ENCODE measurements around the gene HACL1. TPM values are rescaled to one million over a fixed set of nuclear protein-coding genes. Genes with fewer than 3 reads are reported as not detected.

The HACL1 gene
- polyA plus RNA-seq, 1 of the 3 experiments (the other 2 are of a cell fraction) = 15.1 TPM

- H3K9me3 ChIP-seq = no peaks in the 10 kb centered on the region
- no peaks in the 10 kb centered on the region for H4K20me1 ChIP-seq (ENCODE audit: insufficient read depth)
- peaks cover 52% of the 10 kb centered on the region for H3F3A ChIP-seq (replicated peaks; ENCODE audit: insufficient read depth)
- no peak for TF ChIP-seq MEF2A (IDR thresholded peaks at IDR 0.05; ENCODE audit: borderline replicate concordance, low read depth)
- H3K4me2 ChIP-seq = 0 out of 2 replicates have a peak overlapping the region, but pooled peaks have one; percentile 25
- DNase-seq = no peak
- POLR2A ChIA-PET = no interaction called here
- H3K9me2 ChIP-seq = no peaks in the 10 kb centered on the region
- peak overlapping the region; percentile 51; the same call in 1 of the 2 replicates for H3K9ac ChIP-seq
- CTCF ChIA-PET = interaction anchor here (1.0 to 8.0 kb wide), 7 partner anchors 18 to 550 kb away, joined by 3 to 78 read pairs (median 4); no protein-coding TSS in a partner anchor
- WGBS (ENCODE audit: low lambda C conversion rate) = 77% methylated on average over 12 of the region's 12 CpGs
- H3K4me3 ChIP-seq (ENCODE audit: low read depth in 2 of 2, low read length in 1 of 2) = no peak overlapping the region
- H3K27ac ChIP-seq (ENCODE audit: low read depth in 2 of 2, low read length in 1 of 2) = peak overlapping the region; percentile 79 to 94; a peak in 3 of 4 replicates
- H3K27me3 ChIP-seq (ENCODE audit: insufficient read depth) = no peaks in the 10 kb centered on the region
- H3K79me2 ChIP-seq (ENCODE audit: insufficient read depth) = peaks cover 12% of the 10 kb centered on the region; the same call in 1 of the 2 replicates
- peaks cover 39 to 41% of the 10 kb centered on the region in 2 experiments for H3K4me1 ChIP-seq (ENCODE audit: control insufficient read depth in 1 of 2, insufficient read depth in 2 of 2, low read depth in 1 of 2, low read length in 1 of 2)
- no peak overlapping the region for H2AFZ ChIP-seq (ENCODE audit: low read depth)
- no peaks in the 10 kb centered on the region for H3K36me3 ChIP-seq (replicated peaks in 1 of 2; ENCODE audit: control insufficient read depth in 1 of 2, insufficient read depth in 2 of 2, low read length in 1 of 2)
Measured at GRCh38 chr3:15631426-15632211, 30.2 kb upstream of the HACL1 start.

- H3K4me3 ChIP-seq (ENCODE audit: low read depth in 2 of 2, low read length in 1 of 2) = no peak overlapping the region; a peak in 2 of 4 replicates
- peak overlapping the region; percentile 58 for H3K4me2 ChIP-seq
- H2AFZ ChIP-seq (ENCODE audit: low read depth) = peak overlapping the region; percentile 18; the same call in 1 of the 2 replicates
- peaks cover 47% of the 10 kb centered on the region for H3F3A ChIP-seq (replicated peaks; ENCODE audit: insufficient read depth)
- WGBS (ENCODE audit: low lambda C conversion rate) = 10% methylated on average over 8 of the region's 8 CpGs
- H3K9ac ChIP-seq = peak overlapping the region; percentile 51; the same call in 1 of the 2 replicates
- H3K27ac ChIP-seq (ENCODE audit: low read depth in 2 of 2, low read length in 1 of 2) = peak overlapping the region; percentile 79 to 94; a peak in 3 of 4 replicates
- no peaks in the 10 kb centered on the region for H4K20me1 ChIP-seq (ENCODE audit: insufficient read depth)
- no peaks in the 10 kb centered on the region for H3K9me2 ChIP-seq
- peaks cover 32 to 35% of the 10 kb centered on the region in 2 experiments for H3K4me1 ChIP-seq (ENCODE audit: control insufficient read depth in 1 of 2, insufficient read depth in 2 of 2, low read depth in 1 of 2, low read length in 1 of 2)
- no peaks in the 10 kb centered on the region for H3K36me3 ChIP-seq (replicated peaks in 1 of 2; ENCODE audit: control insufficient read depth in 1 of 2, insufficient read depth in 2 of 2, low read length in 1 of 2)
- CTCF ChIA-PET = interaction anchor here (0.7 to 8.0 kb wide), 26 partner anchors 10 to 550 kb away, joined by 3 to 78 read pairs (median 3); no protein-coding TSS in a partner anchor
- TF ChIP-seq EP300 (IDR thresholded peaks at IDR 0.05; ENCODE audit: borderline replicate concordance in 1 of 2, low read depth in 1 of 2, low read length in 1 of 2) (peak; percentile 7 to 46; a peak in 1 of 4 replicates), NFIC (IDR thresholded peaks at IDR 0.05; ENCODE audit: borderline replicate concordance) (peak; percentile 82), TCF12 (IDR thresholded peaks at IDR 0.05) (peak; percentile 56), ELF1 (IDR thresholded peaks at IDR 0.05) (no peak), FOXM1 (IDR thresholded peaks at IDR 0.05; ENCODE audit: low read depth) (no peak), PBX3 (IDR thresholded peaks at IDR 0.05) (peak; percentile 45), TEAD4 (IDR thresholded peaks at IDR 0.05; ENCODE audit: borderline replicate concordance, insufficient read depth) (0 out of 2 replicates have a peak, but pooled peaks have one; percentile 15), TAF1 (IDR thresholded peaks at IDR 0.05; ENCODE audit: borderline replicate concordance, low read depth, low read length) (no peak), MEF2A (IDR thresholded peaks at IDR 0.05; ENCODE audit: borderline replicate concordance, low read depth) (0 out of 2 replicates have a peak, but pooled peaks have one; percentile 39), JUND (IDR thresholded peaks at IDR 0.05) (peak; percentile 52; the same call in 1 of the 2 replicates)
- peaks cover 12% of the 10 kb centered on the region; the same call in 1 of the 2 replicates for H3K79me2 ChIP-seq (ENCODE audit: insufficient read depth)
- POLR2A ChIA-PET = no interaction called here
- DNase-seq = peak; percentile 26
- no peaks in the 10 kb centered on the region for H3K27me3 ChIP-seq (ENCODE audit: insufficient read depth)
- no peaks in the 10 kb centered on the region for H3K9me3 ChIP-seq
Measured at GRCh38 chr3:15630646-15631350, 29.4 kb upstream of the HACL1 start.
